IPS-18c (cell line): ENCODE results near the gene PICALM.

Source experiments
- H3K4me3 ChIP-seq: 2 replicates; pipeline ENCODE4 v1.7.0; 2013; ENCODE audit warnings: low read depth, mild to moderate bottlenecking, low read length, moderate library complexity; ENCODE audit not compliant: insufficient read depth
- H3K9me3 ChIP-seq: one replicate; pipeline ENCODE4 v1.6.1; 2013; ENCODE audit warnings: mild to moderate bottlenecking, low read length, moderate library complexity; ENCODE audit not compliant: control insufficient read depth, insufficient read depth

Gene PICALM

GRCh38 chr11:86021377-86021776, 47.5 kb downstream of the PICALM start:
- H3K9me3 ChIP-seq: no peaks in the 10 kb centered on the region
- H3K4me3 ChIP-seq: no peak overlapping the region

DNA sequence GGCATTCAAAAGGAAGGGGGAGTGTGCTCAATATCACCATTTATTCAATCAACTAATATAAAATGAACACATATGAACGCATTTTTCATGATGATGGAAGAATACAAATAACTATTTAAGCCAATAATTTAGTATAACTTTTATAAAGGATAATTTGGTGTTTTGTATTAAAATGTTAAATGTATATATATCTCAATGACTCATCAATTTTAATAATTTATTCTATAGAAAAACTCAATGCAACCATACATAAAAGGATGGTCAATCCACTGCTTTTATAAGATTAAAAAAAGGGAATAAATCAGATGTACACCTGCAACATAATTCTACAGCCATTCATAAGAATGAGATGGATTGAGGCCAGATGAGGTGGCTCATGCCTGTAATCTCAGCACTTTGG, 50.6 kb downstream of the PICALM start:
- Histone ChIP-seq H3K4me3 (no peak overlapping the region), H3K9me3 (no peaks in the 10 kb centered on the region)

DNA sequence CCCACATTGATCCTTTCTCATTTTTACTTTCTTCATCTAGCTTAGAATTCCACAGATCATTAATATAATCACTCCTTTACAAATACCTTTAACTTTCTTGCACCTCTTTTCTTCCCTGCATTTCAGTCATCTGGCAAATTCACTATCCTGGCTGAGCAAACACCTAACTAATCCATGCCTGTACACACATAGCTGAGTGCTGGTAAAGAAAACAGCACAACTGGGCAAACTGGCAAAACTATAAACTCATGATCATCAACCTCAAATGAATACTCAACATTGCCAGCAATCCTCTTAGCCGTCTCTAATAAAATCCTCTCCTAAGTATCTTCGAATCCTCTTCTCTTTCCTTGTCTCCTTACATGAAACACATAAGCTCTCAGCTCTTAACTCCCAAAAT, 52.4 kb downstream of the PICALM start:
- Histone ChIP-seq H3K9me3 (no peaks in the 10 kb centered on the region), H3K4me3 (no peak overlapping the region)

- H3K4me3 ChIP-seq: no peak overlapping the region
- H3K9me3 ChIP-seq: no peaks in the 10 kb centered on the region
Measured at GRCh38 chr11:86015699-86016098, 53.2 kb downstream of the PICALM start.

DNA sequence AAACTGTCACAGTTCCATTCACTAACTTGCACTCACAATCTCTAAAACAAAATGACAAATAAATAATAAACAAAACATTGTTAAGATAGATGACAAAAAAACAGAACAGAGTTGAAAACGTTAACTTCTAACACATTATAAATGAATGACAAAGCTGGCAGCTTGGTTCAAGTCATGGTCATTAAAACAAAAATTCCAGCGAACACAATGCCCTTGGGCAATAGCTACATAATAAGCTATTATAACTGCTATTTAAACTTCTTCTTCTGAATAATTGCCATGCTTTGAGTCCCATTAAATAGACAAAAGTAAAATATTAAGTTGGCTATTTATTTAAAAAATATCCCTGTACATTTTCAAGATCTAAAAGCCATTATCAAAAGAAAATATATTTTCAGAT, 54.7 kb downstream of the PICALM start:
- H3K9me3 ChIP-seq: no peaks in the 10 kb centered on the region
- H3K4me3 ChIP-seq: no peak overlapping the region

- Histone ChIP-seq H3K4me3 (no peak overlapping the region), H3K9me3 (no peaks in the 10 kb centered on the region)
Measured at GRCh38 chr11:86013713-86014112, 55.2 kb downstream of the PICALM start.

DNA sequence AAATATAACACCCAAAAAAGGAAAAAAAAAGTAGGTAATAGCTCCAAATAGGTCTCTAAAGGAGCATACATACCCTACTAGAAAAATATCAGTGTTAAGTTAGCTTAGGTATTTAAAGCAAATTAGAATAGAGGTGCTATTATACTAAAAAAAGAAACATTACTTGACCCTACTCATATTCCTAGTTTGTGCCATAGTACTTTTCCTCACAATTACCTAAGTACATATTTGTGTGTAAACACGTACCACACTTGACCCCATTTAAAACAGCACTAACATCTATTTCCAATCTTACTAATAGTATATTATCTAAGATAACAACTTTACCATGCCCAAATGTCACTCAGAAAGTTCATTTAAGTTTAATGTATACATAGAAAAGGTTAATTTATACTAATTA, 57.7 kb downstream of the PICALM start:
- no peaks in the 10 kb centered on the region for H3K9me3 ChIP-seq
- no peak overlapping the region for H3K4me3 ChIP-seq

GRCh38 chr11:86003654-86004053, 65.2 kb downstream of the PICALM start:
- H3K4me3 ChIP-seq: no peak overlapping the region
- H3K9me3 ChIP-seq: no peaks in the 10 kb centered on the region

GRCh38 chr11:86002431-86002830, 66.5 kb downstream of the PICALM start:
- Histone ChIP-seq H3K9me3 (no peaks in the 10 kb centered on the region), H3K4me3 (no peak overlapping the region)

DNA sequence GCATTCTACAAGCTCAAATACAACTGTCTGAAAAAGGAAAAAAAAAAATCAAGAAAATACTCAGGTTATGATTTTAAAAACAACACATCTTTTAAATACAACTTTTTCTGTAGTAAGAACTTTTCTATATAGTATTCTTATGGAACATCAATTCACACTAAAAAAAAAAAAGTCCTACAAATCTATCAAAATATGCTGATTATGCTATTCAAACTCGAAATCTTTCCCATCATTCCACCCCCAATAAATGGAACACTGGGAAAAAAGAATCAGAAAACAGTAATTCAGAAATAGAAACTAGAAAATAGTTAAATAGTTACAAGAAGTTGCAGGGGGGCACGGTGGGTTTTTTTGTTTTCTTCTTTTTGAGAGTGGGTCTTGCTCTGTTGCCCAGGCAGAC, 77.4 kb downstream of the PICALM start:
- no peaks in the 10 kb centered on the region for H3K9me3 ChIP-seq
- no peak overlapping the region for H3K4me3 ChIP-seq

GRCh38 chr11:85989746-85990145, 79.1 kb downstream of the PICALM start:
- Histone ChIP-seq H3K4me3 (no peak overlapping the region), H3K9me3 (no peaks in the 10 kb centered on the region)

- no peak overlapping the region for H3K4me3 ChIP-seq
- H3K9me3 ChIP-seq: no peaks in the 10 kb centered on the region
Measured at GRCh38 chr11:85988780-85989179, 80.1 kb downstream of the PICALM start.

DNA sequence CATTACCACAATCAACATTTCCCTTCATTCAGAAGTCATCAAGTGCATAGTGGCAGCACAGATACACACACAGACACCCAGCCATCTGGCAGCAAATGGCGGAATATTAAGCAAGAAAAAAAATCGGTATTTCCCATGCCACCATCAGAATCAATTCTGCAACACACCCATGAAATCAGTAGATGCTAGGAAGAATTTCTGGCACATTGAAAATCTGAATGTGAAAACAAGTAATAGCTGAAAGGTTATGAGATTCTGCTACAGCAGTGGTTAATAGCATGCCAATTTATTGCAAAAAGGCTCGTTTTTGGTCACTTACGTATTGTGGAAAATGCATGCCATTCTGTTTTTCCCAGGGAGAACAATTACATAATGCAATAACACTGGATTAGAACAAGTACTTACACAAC, 91.1 kb downstream of the PICALM start:
- Histone ChIP-seq H3K4me3 (no peak overlapping the region), H3K9me3 (no peaks in the 10 kb centered on the region)

GRCh38 chr11:85976525-85976924, 92.4 kb downstream of the PICALM start:
- H3K9me3 ChIP-seq: no peaks in the 10 kb centered on the region
- H3K4me3 ChIP-seq: no peak overlapping the region

DNA sequence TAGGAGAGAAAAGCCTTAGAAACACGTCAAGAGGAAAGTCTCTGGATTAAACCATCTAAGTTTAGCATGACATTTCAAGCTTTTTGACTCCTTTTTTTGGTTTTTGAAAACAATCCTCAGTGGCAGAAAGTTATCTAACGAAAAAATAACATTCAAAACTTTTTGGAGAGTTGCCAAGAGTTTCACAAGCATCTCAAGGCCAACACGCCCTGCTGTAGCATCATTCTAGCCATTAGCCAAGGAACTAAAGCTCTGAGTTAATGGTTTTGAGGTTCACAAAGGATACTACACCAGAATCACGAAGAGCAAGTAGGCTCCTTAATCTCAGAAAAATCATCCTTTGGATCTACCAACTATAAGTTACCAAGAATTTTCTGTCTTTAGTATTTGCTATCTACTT, 94.8 kb downstream of the PICALM start:
- no peaks in the 10 kb centered on the region for H3K9me3 ChIP-seq
- H3K4me3 ChIP-seq: no peak overlapping the region

DNA sequence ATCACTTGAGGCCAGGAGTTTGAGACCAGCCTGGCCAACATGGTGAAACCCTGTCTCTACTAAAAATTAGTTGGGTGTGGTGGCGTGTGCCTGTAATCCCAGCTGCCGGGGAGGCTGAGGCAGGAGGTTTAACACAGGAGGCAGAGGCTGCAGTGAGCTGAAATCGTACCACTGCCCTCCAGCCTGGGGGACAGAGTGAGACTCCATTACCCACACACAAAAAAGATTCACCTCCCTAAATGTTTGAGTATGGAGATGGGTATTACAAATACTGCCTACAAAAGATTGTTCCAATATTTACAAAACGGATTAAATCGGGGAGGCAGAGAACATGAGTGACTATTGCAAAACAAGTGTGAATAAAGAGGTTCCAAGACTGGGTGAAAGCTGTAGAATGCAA, 98.3 kb downstream of the PICALM start:
- H3K9me3 ChIP-seq: no peaks in the 10 kb centered on the region
- no peak overlapping the region for H3K4me3 ChIP-seq

DNA sequence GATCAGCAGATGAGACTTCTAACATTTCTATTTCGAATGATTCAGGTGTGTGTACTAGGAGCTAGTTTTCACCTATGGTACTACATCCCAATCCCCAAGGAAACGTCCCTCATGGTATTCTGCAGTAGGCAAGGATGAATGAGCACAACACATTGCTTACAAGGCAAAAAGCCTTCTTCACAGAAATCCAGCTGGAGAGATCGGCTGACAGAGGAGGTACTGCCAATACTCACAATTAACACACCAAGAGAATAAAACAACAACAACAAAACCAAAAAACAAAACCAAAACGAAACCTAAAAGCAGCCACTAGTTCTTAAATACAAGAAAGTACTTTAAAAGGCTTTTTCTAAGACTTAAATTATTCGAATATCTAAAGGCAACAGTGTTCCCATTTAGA, 101.4 kb downstream of the PICALM start:
- Histone ChIP-seq H3K4me3 (no peak overlapping the region), H3K9me3 (no peaks in the 10 kb centered on the region)

DNA sequence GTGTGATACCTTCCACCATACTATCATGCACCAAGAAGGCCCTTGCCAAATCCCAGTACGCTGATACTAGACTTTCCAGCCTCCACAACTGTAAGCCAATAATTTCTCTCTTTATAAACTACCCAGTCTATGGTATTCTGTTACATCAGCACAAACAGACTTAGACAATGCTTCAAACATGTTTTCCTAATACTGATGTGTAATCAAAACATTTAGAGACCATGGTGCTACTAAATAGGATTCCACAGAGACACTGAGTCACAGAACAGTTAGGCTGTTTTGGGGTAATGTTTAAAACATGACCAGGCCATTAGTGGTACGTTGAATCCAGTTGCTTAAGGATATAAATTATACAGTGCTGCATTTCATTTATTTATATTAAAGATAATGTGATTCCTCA, 103.7 kb downstream of the PICALM start:
- Histone ChIP-seq H3K4me3 (no peak overlapping the region), H3K9me3 (no peaks in the 10 kb centered on the region)

DNA sequence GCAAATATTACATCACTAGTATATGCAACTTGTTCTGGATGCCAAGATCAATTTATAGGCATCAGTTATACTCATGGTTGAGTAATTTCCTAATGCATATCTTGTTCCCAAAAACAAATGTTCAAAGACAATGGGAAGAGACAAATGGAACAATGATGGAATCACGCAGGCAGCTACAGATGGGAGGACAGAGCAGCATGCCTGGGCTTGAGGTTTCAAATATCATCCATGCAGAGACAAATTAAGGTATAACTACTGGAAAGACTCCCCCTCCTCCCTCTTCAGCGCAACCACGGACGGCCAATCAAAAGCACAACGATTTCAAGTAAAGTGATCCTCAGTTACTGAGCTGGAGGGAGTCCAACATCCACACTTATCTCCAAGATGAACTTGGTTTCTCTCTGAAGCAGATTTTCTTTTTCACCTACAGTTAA, 106.9 kb downstream of the PICALM start:
- no peak overlapping the region for H3K4me3 ChIP-seq
- no peaks in the 10 kb centered on the region for H3K9me3 ChIP-seq

DNA sequence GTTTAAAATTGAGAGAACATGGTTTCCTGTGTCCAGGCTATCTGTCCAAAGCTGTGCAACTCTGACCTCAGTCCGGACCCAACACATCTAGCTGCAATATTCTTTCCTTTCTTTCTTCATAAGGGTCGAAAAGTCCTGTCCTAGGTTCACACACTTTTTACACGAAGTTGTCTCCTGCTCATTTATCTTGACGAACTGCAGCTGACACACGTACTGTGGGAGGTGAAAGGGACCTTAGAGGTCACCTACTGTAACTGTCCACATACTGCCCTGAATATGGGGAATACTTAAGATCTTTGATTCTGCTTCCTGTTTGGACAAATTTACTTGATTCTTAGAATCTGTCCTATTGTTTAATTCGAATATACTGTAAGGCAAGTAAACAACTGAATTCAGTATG, 107.8 kb downstream of the PICALM start:
- H3K9me3 ChIP-seq: no peaks in the 10 kb centered on the region
- no peak overlapping the region for H3K4me3 ChIP-seq
